Muscle of leg (tissue), 11 donors: ENCODE measurements around the gene PPP1R36. TPM values are rescaled to one million over a fixed set of nuclear protein-coding genes. Genes with fewer than 3 reads are reported as not detected.
"Not testable (repeated sequence)": the region's sequence is repeated elsewhere in the genome, so short reads cannot be mapped to it uniquely, and the experiment has no call there.

Source experiments
- DNase-seq: peaks from one replicate; pipeline ENCODE4 v3.0.0; 2013
- H3K27ac ChIP-seq: one replicate; pipeline ENCODE4 v1.5.1; 2013; ENCODE audit warnings: mild to moderate bottlenecking, low read length, control low read depth
- H3K27me3 ChIP-seq: one replicate; pipeline ENCODE4 v1.6.1; 2013; ENCODE audit warnings: low read length; ENCODE audit not compliant: control insufficient read depth, insufficient read depth
- H3K36me3 ChIP-seq: one replicate; pipeline ENCODE4 v1.6.1; 2013; ENCODE audit warnings: low read length; ENCODE audit not compliant: control insufficient read depth, insufficient read depth
- H3K4me1 ChIP-seq: one replicate; pipeline ENCODE4 v1.6.1; 2013; ENCODE audit warnings: low read length; ENCODE audit not compliant: control insufficient read depth, insufficient read depth
- H3K4me3 ChIP-seq: one replicate; pipeline ENCODE4 v1.5.1; 2013; ENCODE audit warnings: low read length, control low read depth
- H3K9me3 ChIP-seq: replicated peaks from 2 replicates; pipeline ENCODE4 v1.6.1; 2013; ENCODE audit warnings: low read depth, low read length; ENCODE audit not compliant: control insufficient read depth
- WGBS: methylation state at CpG from one replicate; pipeline ENCODE4 v1.1.5; 2013; ENCODE audit warnings: missing lambda C conversion rate; ENCODE audit not compliant: insufficient coverage; 5-methylcytosine and 5-hydroxymethylcytosine counted together
- polyA plus RNA-seq, 8 donors: library from polyadenylated mRNA; unstranded; fragments of 120-200 nt; gene quantifications; one replicate each; pipeline versions ENCODE4 v1.2.1 to v1.2.3, GENCODE V29; 2013; ENCODE audit warnings: inconsistent platforms in 1 of 8, low replicate concordance in 1 of 8; ENCODE audit not compliant: insufficient read length in 8 of 8, insufficient read depth in 1 of 8
- total RNA-seq: library from RNA; stranded (reverse); fragments of 120-200 nt; gene quantifications from one replicate; pipeline ENCODE4 v1.2.4, GENCODE V29; 2013

PPP1R36 gene
- total and polyA plus RNA-seq, 9 donors: 0.29 to 0.83 (median 0.45) TPM

DNA sequence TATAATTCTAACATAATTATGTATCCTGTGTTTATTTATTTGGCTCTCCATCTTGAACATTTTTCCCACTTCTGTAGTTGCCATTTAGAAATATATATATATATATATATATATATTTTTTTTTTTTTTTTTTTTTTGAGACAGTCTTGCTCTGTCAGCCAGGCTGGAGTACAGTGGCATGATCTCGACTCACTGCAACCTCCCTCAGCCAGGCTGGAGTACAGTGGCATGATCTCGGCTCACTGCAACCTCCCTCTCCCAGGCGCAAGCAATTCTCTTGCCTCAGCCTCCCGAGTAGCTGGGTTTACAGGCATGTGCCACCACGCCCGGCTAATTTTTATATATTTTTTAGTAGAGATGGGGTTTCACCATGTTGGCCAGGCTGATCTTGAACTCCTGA, 32.1 kb upstream of the PPP1R36 start:
- not testable (repeated sequence) for H3K27me3 ChIP-seq, DNase-seq, H3K4me3 ChIP-seq, H3K27ac ChIP-seq, H3K9me3 ChIP-seq, H3K4me1 ChIP-seq
- 76% methylated on average over 2 of the region's 6 CpGs for WGBS
- H3K36me3 ChIP-seq: peaks cover 11% of the 10 kb centered on the region

DNA sequence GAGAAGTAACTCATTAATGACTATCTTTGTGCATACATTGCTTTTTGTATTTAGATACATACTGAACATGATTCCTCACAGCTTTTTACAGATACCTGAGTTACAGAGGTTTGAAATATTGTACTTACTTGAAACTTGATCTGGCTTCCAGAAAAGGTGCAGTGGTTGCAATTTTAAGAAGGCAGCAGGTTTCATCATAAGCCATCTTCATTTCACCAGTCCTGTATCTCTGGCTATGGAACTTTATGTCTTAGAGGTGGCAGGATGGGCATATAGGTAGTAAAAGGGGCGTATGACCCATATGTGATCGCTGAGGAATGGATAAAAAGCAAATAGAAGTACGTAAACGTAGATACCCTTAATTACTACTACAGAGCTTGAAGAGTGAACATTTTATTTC, 31.5 kb upstream of the PPP1R36 start:
- Histone ChIP-seq H3K27me3 (no peaks in the 10 kb centered on the region), H3K4me3 (no peak overlapping the region), H3K9me3 (no peaks in the 10 kb centered on the region), H3K4me1 (no peaks in the 10 kb centered on the region), H3K27ac (no peak overlapping the region), H3K36me3 (peaks cover 17% of the 10 kb centered on the region)
- no CpG with 5 or more reads among the region's 4 CpGs for WGBS
- no peak for DNase-seq

DNA sequence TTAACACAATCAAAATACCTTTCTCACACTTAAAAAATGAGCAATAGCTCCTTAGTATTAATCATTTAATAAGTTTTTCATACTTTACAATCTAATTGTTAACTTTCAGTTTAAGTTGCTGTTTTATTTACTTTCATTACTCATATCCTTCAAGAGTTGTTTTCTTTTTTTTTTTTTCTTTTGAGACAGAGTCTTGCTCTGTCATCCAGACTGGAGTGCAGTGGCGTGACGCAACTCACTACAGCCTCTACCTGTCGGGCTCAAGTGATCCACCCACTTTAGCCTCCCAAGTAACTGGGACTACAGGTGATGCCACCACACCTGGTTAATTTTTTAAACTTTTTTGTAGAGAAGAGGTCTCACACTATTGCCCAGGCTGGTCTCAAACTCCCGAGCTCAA, 29.1 kb upstream of the PPP1R36 start:
- no peak overlapping the region for H3K27ac ChIP-seq

DNA sequence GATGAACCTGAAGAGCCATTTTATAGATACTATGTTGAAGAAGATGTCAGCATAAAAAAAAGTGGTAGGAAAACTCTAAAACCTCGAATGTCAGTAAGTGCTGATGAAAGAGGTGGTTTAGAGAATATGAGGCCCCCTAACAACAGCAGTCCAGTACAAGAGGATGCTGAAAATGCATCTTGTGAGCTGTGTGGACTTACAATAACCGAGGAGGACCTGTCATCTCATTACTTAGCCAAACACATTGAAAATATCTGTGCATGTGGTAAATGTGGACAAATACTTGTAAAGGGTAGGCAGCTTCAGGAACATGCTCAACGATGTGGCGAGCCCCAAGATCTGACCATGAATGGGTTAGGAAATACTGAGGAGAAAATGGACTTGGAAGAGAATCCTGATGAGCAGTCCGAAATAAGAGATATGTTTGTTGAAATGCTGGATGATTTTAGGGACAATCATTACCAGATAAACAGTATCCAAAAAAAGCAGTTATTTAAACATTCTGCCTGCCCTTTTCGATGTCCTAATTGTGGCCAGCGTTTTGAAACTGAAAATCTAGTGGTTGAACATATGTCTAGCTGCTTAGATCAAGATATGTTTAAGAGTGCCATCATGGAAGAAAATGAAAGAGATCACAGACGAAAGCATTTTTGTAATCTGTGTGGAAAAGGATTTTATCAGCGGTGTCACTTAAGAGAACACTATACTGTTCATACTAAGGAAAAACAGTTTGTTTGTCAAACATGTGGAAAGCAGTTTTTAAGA, 27.0 kb upstream of the PPP1R36 start:
- H3K27me3 ChIP-seq: no peaks in the 10 kb centered on the region
- WGBS: 96% methylated on average over 3 of the region's 9 CpGs
- H3K4me1 ChIP-seq: no peaks in the 10 kb centered on the region
- H3K27ac ChIP-seq: no peak overlapping the region
- DNase-seq: no peak
- H3K36me3 ChIP-seq: peaks cover 17% of the 10 kb centered on the region
- no peaks in the 10 kb centered on the region for H3K9me3 ChIP-seq
- no peak overlapping the region for H3K4me3 ChIP-seq

More for the DNA sequence above, 29.1 kb upstream of the PPP1R36 start:
- Histone ChIP-seq H3K4me1 (no peaks in the 10 kb centered on the region), H3K9me3 (no peaks in the 10 kb centered on the region), H3K36me3 (peaks cover 17% of the 10 kb centered on the region), H3K27me3 (no peaks in the 10 kb centered on the region), H3K4me3 (no peak overlapping the region)
- WGBS: 100% methylated on average over 1 of the region's 4 CpGs
- no peak for DNase-seq

DNA sequence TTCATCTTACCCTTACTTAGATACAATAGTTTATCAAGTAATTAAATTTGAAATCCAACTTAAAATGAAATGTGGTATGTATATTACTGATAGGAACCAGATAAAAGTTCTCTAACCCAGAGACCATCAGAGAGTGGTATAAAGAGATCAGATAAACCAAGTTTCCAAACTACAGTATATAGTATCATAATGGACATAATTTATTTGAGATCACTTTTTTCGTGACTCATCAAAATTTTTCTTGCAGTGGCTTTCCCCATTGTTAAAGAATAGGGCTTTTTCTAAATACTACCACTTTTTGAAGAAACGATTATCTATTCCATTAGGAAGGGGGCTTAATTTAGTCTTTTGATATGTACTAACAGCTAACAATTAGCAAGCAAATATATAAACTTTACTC, 24.4 kb upstream of the PPP1R36 start:
- Histone ChIP-seq H3K9me3 (no peaks in the 10 kb centered on the region), H3K27me3 (no peaks in the 10 kb centered on the region), H3K27ac (no peak overlapping the region), H3K4me1 (no peaks in the 10 kb centered on the region), H3K4me3 (no peak overlapping the region), H3K36me3 (peaks cover 17% of the 10 kb centered on the region)
- no peak for DNase-seq
- WGBS: no CpG with 5 or more reads among the region's 2 CpGs

DNA sequence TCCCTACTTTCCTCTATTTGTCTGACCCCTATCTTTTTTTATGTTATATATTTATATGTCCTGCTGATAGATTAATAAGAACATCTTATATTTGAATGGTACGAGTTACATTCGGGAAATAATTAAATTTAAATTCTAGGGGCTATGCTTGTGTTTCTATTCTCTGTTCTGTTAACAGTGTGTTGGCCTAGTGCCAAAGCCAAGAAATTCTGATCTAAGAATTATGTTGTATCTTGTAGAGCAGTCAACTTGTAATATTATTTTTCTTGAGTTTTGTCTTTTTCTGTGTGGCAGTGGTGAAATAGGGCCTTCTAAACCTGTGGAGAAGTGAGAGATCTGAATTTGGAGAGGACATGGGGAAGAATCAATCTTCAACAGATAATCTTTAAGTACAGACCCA, 18.2 kb upstream of the PPP1R36 start:
- H3K27ac ChIP-seq: no peak overlapping the region
- WGBS: no CpG with 5 or more reads among the region's 2 CpGs
- H3K9me3 ChIP-seq: no peaks in the 10 kb centered on the region
- no peaks in the 10 kb centered on the region for H3K27me3 ChIP-seq
- no peaks in the 10 kb centered on the region for H3K4me1 ChIP-seq
- no peak overlapping the region for H3K4me3 ChIP-seq
- DNase-seq: no peak
- H3K36me3 ChIP-seq: no peaks in the 10 kb centered on the region

DNA sequence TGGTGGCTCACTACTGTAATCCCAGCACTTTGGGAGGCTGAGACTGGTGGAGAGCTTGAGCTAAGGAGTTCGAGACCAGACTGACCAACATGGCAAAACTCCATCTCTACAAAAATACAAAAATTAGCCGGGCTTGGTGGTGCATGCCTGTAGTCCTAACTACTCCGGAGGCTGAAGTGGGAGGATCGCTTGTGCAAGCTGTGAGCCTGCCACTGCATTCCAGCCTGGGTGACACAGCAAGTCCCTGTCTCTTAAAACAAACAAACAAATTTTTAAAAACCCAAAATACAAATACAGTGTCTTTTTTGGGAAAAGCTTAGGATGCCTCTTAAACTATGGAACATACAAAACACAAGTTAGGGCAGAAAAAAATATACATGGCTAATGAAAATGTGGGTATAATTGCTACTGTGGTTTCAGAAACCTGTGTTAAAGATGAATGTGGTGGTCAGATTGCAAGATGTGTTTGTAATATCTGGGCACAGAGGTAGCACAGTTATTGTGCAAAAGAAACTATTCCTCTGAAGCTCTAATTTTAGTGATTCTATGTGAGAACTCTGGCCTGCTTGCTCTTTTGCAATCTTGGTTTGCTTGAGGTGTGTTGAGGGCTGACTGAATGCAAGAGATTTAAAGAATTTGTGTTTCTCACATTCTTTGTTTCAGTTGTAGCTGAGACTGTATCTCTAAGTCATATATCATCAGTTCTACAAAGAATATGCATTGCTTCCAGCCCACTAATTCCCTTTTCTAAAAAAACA, 13.1 kb upstream of the PPP1R36 start:
- Histone ChIP-seq H3K9me3 (no peaks in the 10 kb centered on the region), H3K36me3 (no peaks in the 10 kb centered on the region), H3K4me3 (no peak overlapping the region), H3K4me1 (peaks cover 16% of the 10 kb centered on the region), H3K27me3 (peaks cover 16% of the 10 kb centered on the region), H3K27ac (no peak overlapping the region)
- no peak for DNase-seq
- no CpG with 5 or more reads among the region's 4 CpGs for WGBS

DNA sequence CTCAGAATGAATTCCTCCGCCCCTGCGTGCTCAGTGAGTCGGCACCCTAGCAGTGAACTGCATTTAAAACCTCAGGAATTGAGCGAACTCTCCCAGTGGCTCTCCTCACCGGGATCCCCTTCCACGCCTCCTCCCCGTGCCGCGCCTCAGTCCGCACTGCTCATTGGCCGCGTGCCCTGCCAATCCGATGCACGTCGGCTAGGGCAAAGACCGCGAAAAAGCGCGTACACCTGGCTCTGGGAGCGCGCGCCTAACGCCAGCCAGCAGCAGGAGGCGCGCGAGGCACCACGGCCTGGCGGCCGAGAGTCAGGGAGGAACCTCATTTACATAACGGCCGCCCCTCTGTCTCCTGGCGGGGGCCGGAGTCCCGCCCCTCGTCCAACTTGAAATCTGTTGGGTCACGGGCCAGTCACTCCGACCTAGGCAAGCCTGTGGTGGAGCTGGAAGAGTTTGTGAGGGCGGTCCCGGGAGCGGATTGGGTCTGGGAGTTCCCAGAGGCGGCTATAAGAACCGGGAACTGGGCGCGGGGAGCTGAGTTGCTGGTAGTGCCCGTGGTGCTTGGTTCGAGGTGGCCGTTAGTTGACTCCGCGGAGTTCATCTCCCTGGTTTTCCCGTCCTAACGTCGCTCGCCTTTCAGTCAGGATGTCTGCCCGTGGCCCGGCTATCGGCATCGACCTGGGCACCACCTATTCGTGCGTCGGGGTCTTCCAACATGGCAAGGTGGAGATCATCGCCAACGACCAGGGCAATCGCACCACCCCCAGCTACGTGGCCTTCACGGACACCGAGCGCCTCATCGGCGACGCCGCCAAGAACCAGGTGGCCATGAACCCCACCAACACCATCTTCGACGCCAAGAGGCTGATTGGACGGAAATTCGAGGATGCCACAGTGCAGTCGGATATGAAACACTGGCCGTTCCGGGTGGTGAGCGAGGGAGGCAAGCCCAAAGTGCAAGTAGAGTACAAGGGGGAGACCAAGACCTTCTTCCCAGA, 9.3 kb upstream of the PPP1R36 start, which contains the start of gene HSPA2:
Gene HSPA2, plus strand, starts transcription at position 534 of the 995 bp plus-strand sequence. Its CDS starts 109 bp downstream, at position 643.
- no peaks in the 10 kb centered on the region for H3K9me3 ChIP-seq
- H3K4me1 ChIP-seq: peaks cover 24% of the 10 kb centered on the region
- peaks cover 26% of the 10 kb centered on the region for H3K27me3 ChIP-seq
- no peaks in the 10 kb centered on the region for H3K36me3 ChIP-seq
- peak; percentile 99 for DNase-seq
- peak within 1 kb of the TSS; percentile 83 for H3K4me3 ChIP-seq
- WGBS: 6% methylated on average over 79 of the region's 79 CpGs
- H3K27ac ChIP-seq: peak within 1 kb of the TSS; percentile 94

DNA sequence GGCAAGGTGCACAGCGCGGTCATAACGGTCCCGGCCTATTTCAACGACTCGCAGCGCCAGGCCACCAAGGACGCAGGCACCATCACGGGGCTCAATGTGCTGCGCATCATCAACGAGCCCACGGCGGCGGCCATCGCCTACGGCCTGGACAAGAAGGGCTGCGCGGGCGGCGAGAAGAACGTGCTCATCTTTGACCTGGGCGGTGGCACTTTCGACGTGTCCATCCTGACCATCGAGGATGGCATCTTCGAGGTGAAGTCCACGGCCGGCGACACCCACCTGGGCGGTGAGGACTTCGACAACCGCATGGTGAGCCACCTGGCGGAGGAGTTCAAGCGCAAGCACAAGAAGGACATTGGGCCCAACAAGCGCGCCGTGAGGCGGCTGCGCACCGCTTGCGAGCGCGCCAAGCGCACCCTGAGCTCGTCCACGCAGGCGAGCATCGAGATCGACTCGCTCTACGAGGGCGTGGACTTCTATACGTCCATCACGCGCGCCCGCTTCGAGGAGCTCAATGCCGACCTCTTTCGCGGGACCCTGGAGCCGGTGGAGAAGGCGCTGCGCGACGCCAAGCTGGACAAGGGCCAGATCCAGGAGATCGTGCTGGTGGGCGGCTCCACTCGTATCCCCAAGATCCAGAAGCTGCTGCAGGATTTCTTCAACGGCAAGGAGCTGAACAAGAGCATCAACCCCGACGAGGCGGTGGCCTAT, 8.3 kb upstream of the PPP1R36 start:
- peaks cover 24% of the 10 kb centered on the region for H3K4me1 ChIP-seq
- H3K9me3 ChIP-seq: no peaks in the 10 kb centered on the region
- no peaks in the 10 kb centered on the region for H3K36me3 ChIP-seq
- H3K4me3 ChIP-seq: peak overlapping the region; percentile 50
- 16% methylated on average over 73 of the region's 73 CpGs for WGBS
- H3K27ac ChIP-seq: no peak overlapping the region
- peaks cover 26% of the 10 kb centered on the region for H3K27me3 ChIP-seq
- peak; percentile 46 for DNase-seq
